SH-SY5Y (cell line): Measurements from ENCODE around the gene MSRB3.

Experiments used
- GATA2 ChIP-seq: IDR thresholded peaks from 2 replicates; pipeline ENCODE4 v1.6.1; 2011; ENCODE audit warnings: mild to moderate bottlenecking, low read depth, low read length
- GATA3 ChIP-seq: IDR thresholded peaks from 2 replicates; pipeline ENCODE4 v1.6.1; 2011; ENCODE audit warnings: low read depth, mild to moderate bottlenecking, low read length, moderate library complexity

DNA sequence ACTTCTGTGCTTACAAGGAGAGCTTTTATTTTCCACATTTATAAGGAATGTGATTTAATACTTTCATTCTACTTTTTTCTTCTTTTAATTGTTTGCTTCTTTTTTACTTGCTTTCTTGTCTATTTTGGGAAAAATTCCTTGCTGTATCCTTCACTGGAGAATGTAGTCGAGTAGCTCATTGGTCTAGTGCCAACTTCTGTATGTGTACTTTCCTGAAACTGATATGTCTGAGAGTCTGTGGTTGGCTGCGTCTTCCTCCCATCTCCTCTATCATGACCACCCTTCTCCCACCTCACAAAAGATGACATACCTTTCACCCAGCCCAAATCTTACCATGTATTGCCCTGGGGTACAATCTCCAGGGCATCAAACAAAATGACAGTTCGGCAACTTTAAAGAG lies 51.8 kb downstream of the MSRB3 start:
- no peak for TF ChIP-seq GATA3
- no peak for TF ChIP-seq GATA2
